Pancreas (tissue), 10 donors: ENCODE measurements around the gene DMD. TPM values are rescaled to one million over a fixed set of nuclear protein-coding genes. Genes with fewer than 3 reads are reported as not detected.

Experiments
- ATAC-seq, 4 donors: fragments of 200-7000 bp; cut with Tn5 transposase; one replicate each; pipeline versions ENCODE4 v1.8.0 to v1.9.1; 2020; ENCODE audit warnings: mild to moderate bottlenecking in 4 of 4, moderate library complexity in 4 of 4
- DNase-seq, 6 donors: peaks; one replicate each; pipeline ENCODE4 v3.0.0-alpha.2; 2020
- FAIRE-seq: peaks from 2 replicates; lab custom pipeline; 2012; peaks lifted over from hg19 to GRCh38; lab: Jason Lieb, UNC
- H3K27ac ChIP-seq, 4 donors: fragments of 200-600 bp; sonication (generic); 1 replicate in 3 of 4; 2 replicates in 1 of 4; pipeline versions ENCODE4 v1.5.0 to v1.8.0; 2020
- H3K27me3 ChIP-seq, 4 donors: fragments of 200-600 bp; one replicate each; pipeline ENCODE4 v1.8.0; 2021
- H3K36me3 ChIP-seq, 3 donors: fragments of 200-600 bp; sonication (generic) in 1 of 3; one replicate each; pipeline versions ENCODE4 v1.5.0 to v1.8.0; 2020 to 2021
- H3K4me1 ChIP-seq, 3 donors: fragments of 200-600 bp; one replicate each; pipeline ENCODE4 v1.8.0; 2021
- H3K4me3 ChIP-seq, 4 donors: fragments of 200-600 bp; sonication (generic) in 2 of 4; one replicate each; pipeline versions ENCODE4 v1.5.0 to v1.8.0; 2020 to 2021
- H3K9me3 ChIP-seq, 4 donors: fragments of 200-600 bp; one replicate each; pipeline ENCODE4 v1.8.0; 2021
- CTCF ChIP-seq, 4 donors: fragments of 200-600 bp; sonication (generic) in 3 of 4; IDR thresholded peaks; one replicate each; pipeline versions ENCODE4 v1.5.0 to v1.8.0; 2021; ENCODE audit warnings: antibody characterized with exemption in 4 of 4
- WGBS, 2 donors: extraction: QIAGEN DNeasy Blood & Tissue Kit; methylation state at CpG; one replicate each; pipeline ENCODE4 v1.1.7; 2013; 5-methylcytosine and 5-hydroxymethylcytosine counted together
- intact Hi-C, 3 donors: fragments of 100-400 bp; cut with DNase I; formaldehyde crosslinking; loops; one replicate each; pipeline versions ENCODE4 v1.11.1 to v1.14.2; 2022
- polyA plus RNA-seq, 2 donors: library from polyadenylated mRNA; stranded (reverse); fragments of 200-250 nt; gene quantifications; one replicate each; pipeline ENCODE4 v1.2.3, GENCODE V29; 2013
- total RNA-seq, 6 donors: library from RNA; stranded (reverse); fragmentation: NEBNext Ultra II Directional in 4 of 6; extraction: Animal tissue kit (Norgen Biotek cat#: 25700) in 4 of 6; gene quantifications; one replicate each; pipeline versions ENCODE4 v1.2.1 to v1.2.4, GENCODE V29; 2021 to 2023
- donor health status: healthy with polysubstance abuse.
- donor health status: DM: no; HTN: no; CAD: no; lungs with moderate emphysema.
- donor health status: DM: no; HTN: no; CAD: no.
- donor health status: control.
- donor health status: control.
- donor health status: Bipolar disorder and iron deficiency.
- donor health status: DM: yes; HTN: yes; CAD: no.
- donor health status: DM: no; HTN: no; CAD: no.
- donor health status: DM: no; HTN: no; CAD: no.
- donor health status: DM: yes; HTN: yes; CAD: no.

DMD gene
- total and polyA plus RNA-seq, 8 donors: 9.1 to 46.5 (median 32.1) TPM

- ATAC-seq: no peak
- WGBS, 2 donors: 77 to 92% methylated on average over 4 of the region's 4 CpGs
- Histone ChIP-seq H3K36me3 (no peaks in the 10 kb centered on the region), H3K27ac (no peak overlapping the region), H3K9me3 (no peaks in the 10 kb centered on the region), H3K4me1 (no peaks in the 10 kb centered on the region), H3K27me3 (peaks cover 0 to 5% (median 0%) of the 10 kb centered on the region in 4 donors), H3K4me3 (no peak overlapping the region)
- no peak for DNase-seq
- FAIRE-seq: no peak
- TF ChIP-seq CTCF (IDR thresholded peaks at IDR 0.05): no peak
- intact Hi-C loops: no loop called here
These were observed 61.8 kb downstream of the DMD start for GRCh38 chrX:33149580-33149979.

- no peak for ATAC-seq
- WGBS, 2 donors: 87 to 91% methylated on average over 5 of the region's 5 CpGs
These were observed 62.3 kb downstream of the DMD start for GRCh38 chrX:33149085-33149484.

GRCh38 chrX:33142331-33142730 is 69.0 kb downstream of the DMD start:
- ATAC-seq (no peak), DNase-seq (no peak), FAIRE-seq (no peak)
- peaks cover 0 to 6% (median 0%) of the 10 kb centered on the region in 3 donors for H3K4me1 ChIP-seq
- H3K36me3 ChIP-seq: no peaks in the 10 kb centered on the region
- H3K9me3 ChIP-seq: no peaks in the 10 kb centered on the region
- no peak overlapping the region for H3K27ac ChIP-seq
- peaks cover 0 to 5% (median 0%) of the 10 kb centered on the region in 4 donors for H3K27me3 ChIP-seq
- no peak for TF ChIP-seq CTCF (IDR thresholded peaks at IDR 0.05)
- intact Hi-C loops: no loop called here
- 78 to 92% methylated on average over 8 of the region's 8 CpGs for WGBS, 2 donors
- no peak overlapping the region for H3K4me3 ChIP-seq

More at GRCh38 chrX:33149085-33149484, 62.3 kb downstream of the DMD start:
- H3K4me1 ChIP-seq: no peaks in the 10 kb centered on the region
- no peaks in the 10 kb centered on the region for H3K36me3 ChIP-seq
- no peak overlapping the region for H3K27ac ChIP-seq
- no peak overlapping the region for H3K4me3 ChIP-seq
- intact Hi-C loops: no loop called here
- H3K9me3 ChIP-seq: no peaks in the 10 kb centered on the region
- FAIRE-seq: no peak
- H3K27me3 ChIP-seq: peaks cover 0 to 5% (median 0%) of the 10 kb centered on the region in 4 donors
- TF ChIP-seq CTCF (IDR thresholded peaks at IDR 0.05): no peak
- no peak for DNase-seq

GRCh38 chrX:33138677-33139249 is 72.6 kb downstream of the DMD start:
- TF ChIP-seq CTCF (IDR thresholded peaks at IDR 0.05): no peak
- H3K36me3 ChIP-seq: no peaks in the 10 kb centered on the region
- H3K27me3 ChIP-seq: no peaks in the 10 kb centered on the region
- FAIRE-seq (no peak), ATAC-seq (no peak), DNase-seq (no peak)
- H3K27ac ChIP-seq: no peak overlapping the region
- no peak overlapping the region for H3K4me3 ChIP-seq
- 66 to 87% methylated on average over 12 of the region's 12 CpGs for WGBS, 2 donors
- intact Hi-C loops: no loop called here
- peaks cover 0 to 4% (median 0%) of the 10 kb centered on the region in 3 donors for H3K4me1 ChIP-seq
- H3K9me3 ChIP-seq: no peaks in the 10 kb centered on the region

GRCh38 chrX:33134164-33134563 is 77.2 kb downstream of the DMD start:
- DNase-seq (no peak), FAIRE-seq (no peak), ATAC-seq (no peak)
- Histone ChIP-seq H3K27ac (no peak overlapping the region), H3K4me3 (no peak overlapping the region), H3K4me1 (no peaks in the 10 kb centered on the region), H3K36me3 (no peaks in the 10 kb centered on the region), H3K9me3 (no peaks in the 10 kb centered on the region), H3K27me3 (no peaks in the 10 kb centered on the region)
- no peak for TF ChIP-seq CTCF (IDR thresholded peaks at IDR 0.05)
- 46 to 48% methylated on average over 4 of the region's 4 CpGs for WGBS, 2 donors
- intact Hi-C loops: no loop called here
